ENCODE data around the gene HOXA2.

The HOXA2 gene

GRCh38 chr7:27071622-27072390, 30.7 kb downstream of the HOXA2 start:
- no peak for DNase-seq

GRCh38 chr7:27068259-27068658, 34.2 kb downstream of the HOXA2 start:
- no peak for DNase-seq

- no peak for DNase-seq
Observed at GRCh38 chr7:27066148-27066547, 36.3 kb downstream of the HOXA2 start.

GRCh38 chr7:27065709-27066108, 36.8 kb downstream of the HOXA2 start:
- no peak for DNase-seq

- DNase-seq, result no peak
Observed at GRCh38 chr7:27064661-27065060, 37.8 kb downstream of the HOXA2 start.

GRCh38 chr7:27064159-27064558, 38.3 kb downstream of the HOXA2 start:
- no peak for DNase-seq

GRCh38 chr7:27062946-27063345, 39.5 kb downstream of the HOXA2 start:
- no peak for DNase-seq

- no peak for DNase-seq
Observed at GRCh38 chr7:27053153-27053552, 49.3 kb downstream of the HOXA2 start.

- DNase-seq, result no peak
Observed at GRCh38 chr7:27051451-27051850, 51.0 kb downstream of the HOXA2 start.

All from NCI-H1092 (cell line).